HepG2 (cell line): ENCODE results near the gene TMEM221. TPM values are rescaled to one million over a fixed set of nuclear protein-coding genes. Genes with fewer than 3 reads are reported as not detected.

Experiments used
- ATAC-seq: fragments of 200-7000 bp; cut with Tn5 transposase; 3 replicates; pipeline ENCODE4 v1.9.1; 2020; ENCODE audit warnings: mild to moderate bottlenecking, moderate library complexity
- BruUV-seq: library from RNA; stranded (reverse); fragments of 400-500 nt; replicated peaks from 2 replicates; lab custom pipeline; 2021; lab: Mats Ljungman, UMichigan
- CTCF ChIA-PET: fragments of 300-600 bp; formaldehyde crosslinking; extraction: SDS; loops from one replicate; lab custom pipeline; 2021; ENCODE audit warnings: low total read pairs, inconsistent platforms, low intra/inter-chr PET ratio; lab: Yijun Ruan, JAX
- POLR2A ChIA-PET: fragments of 350-600 bp; sonication (Branson Sonifier 250); formaldehyde crosslinking; loops from one replicate; lab custom pipeline; 2020; ENCODE audit warnings: antibody characterized with exemption, inconsistent platforms; lab: Yijun Ruan, JAX
- DNase-seq: peaks from one replicate; pipeline ENCODE4 v3.0.0-alpha.2; 2015; ENCODE audit warnings: low spot score
- FAIRE-seq: peaks from 3 replicates; lab custom pipeline; 2011; peaks lifted over from hg19 to GRCh38; lab: Jason Lieb, UNC
- H2AFZ ChIP-seq: one replicate; pipeline ENCODE4 v1.6.1; 2011; ENCODE audit warnings: low read length, inconsistent platforms
- H3K27ac ChIP-seq: fragments of 300-600 bp; 3 replicates; pipeline ENCODE4 v1.8.0; 2011; ENCODE audit warnings: mixed run types, mild to moderate bottlenecking, mixed read lengths, low read length, inconsistent platforms; ENCODE audit not compliant: insufficient read depth; ENCODE audit errors: extremely low read length
- H3K27me3 ChIP-seq, 2 experiments: fragments of 200-600 bp in 1 of 2; 2 replicates in 1 of 2; 3 replicates in 1 of 2; pipeline versions ENCODE4 v1.6.0 to v1.8.0; 2011; ENCODE audit warnings: low read length in 2 of 2, mild to moderate bottlenecking in 2 of 2, moderate library complexity in 2 of 2, inconsistent platforms in 1 of 2; ENCODE audit not compliant: insufficient read depth in 2 of 2, control insufficient read depth in 1 of 2
- H3K36me3 ChIP-seq, 2 experiments: fragments of 200-600 bp in 1 of 2; replicated peaks in 1 of 2; 2 replicates in 1 of 2; 3 replicates in 1 of 2; pipeline versions ENCODE4 v1.5.1 to v1.8.0; 2011; ENCODE audit warnings: low read length in 2 of 2, inconsistent platforms in 1 of 2; ENCODE audit not compliant: insufficient read depth in 2 of 2, control insufficient read depth in 1 of 2
- H3K4me1 ChIP-seq: 2 replicates; pipeline ENCODE4 v1.5.1; 2012; ENCODE audit warnings: low read length, inconsistent platforms; ENCODE audit not compliant: insufficient read depth
- H3K4me2 ChIP-seq: 2 replicates; pipeline ENCODE4 v1.6.0; 2011; ENCODE audit warnings: low read depth, low read length, inconsistent platforms
- H3K4me3 ChIP-seq, 3 experiments: fragments of 200-600 bp in 1 of 3; sonication (generic), shearing (Covaris generic) in 1 of 3; replicated peaks in 1 of 3; 2 replicates each; pipeline ENCODE4 v1.5.1; 2011 to 2016; ENCODE audit warnings: low read length in 3 of 3, inconsistent platforms in 2 of 3, low read depth in 2 of 3, mild to moderate bottlenecking in 2 of 3, control low read depth in 1 of 3, mixed read lengths in 1 of 3; ENCODE audit not compliant: insufficient read depth in 1 of 3
- H3K79me2 ChIP-seq: one replicate; pipeline ENCODE4 v1.6.1; 2011; ENCODE audit warnings: low read length, inconsistent platforms; ENCODE audit not compliant: insufficient read depth
- H3K9ac ChIP-seq: 2 replicates; pipeline ENCODE4 v1.6.0; 2011; ENCODE audit warnings: mild to moderate bottlenecking, low read depth, low read length, inconsistent platforms; ENCODE audit not compliant: insufficient read depth
- H3K9me3 ChIP-seq: 2 replicates; pipeline ENCODE4 v1.5.1; 2012; ENCODE audit warnings: mild to moderate bottlenecking, low read length
- H4K20me1 ChIP-seq: 2 replicates; pipeline ENCODE4 v1.6.0; 2011; ENCODE audit warnings: inconsistent platforms, mild to moderate bottlenecking, low read length, moderate library complexity; ENCODE audit not compliant: insufficient read depth
- IRX3 ChIP-seq: sonication (generic); formaldehyde crosslinking; IDR thresholded peaks from 2 replicates; pipeline ENCODE4 v1.8.1; 2023; ENCODE audit warnings: mild to moderate bottlenecking, low read depth, missing genetic modification reagents, borderline replicate concordance
- POGZ ChIP-seq: sonication (generic); formaldehyde crosslinking; IDR thresholded peaks from 2 replicates; pipeline ENCODE4 v1.4.0; 2020; ENCODE audit warnings: mild to moderate bottlenecking, missing genetic modification reagents
- SAFB2 ChIP-seq: sonication (generic); formaldehyde crosslinking; IDR thresholded peaks from 2 replicates; pipeline ENCODE4 v1.5.1; 2020; ENCODE audit warnings: missing genetic modification reagents, low read depth, mild to moderate bottlenecking, borderline replicate concordance
- ZBTB21 ChIP-seq: sonication (generic); formaldehyde crosslinking; IDR thresholded peaks from 2 replicates; pipeline ENCODE4 v1.4.0; 2020; ENCODE audit warnings: missing genetic modification reagents
- WGBS: methylation state at CpG from one replicate; pipeline ENCODE4 v1.1.6; 2017; ENCODE audit warnings: low lambda C conversion rate; 5-methylcytosine and 5-hydroxymethylcytosine counted together
- in situ Hi-C: cut with HindIII; loops from 2 replicates; pipeline ENCODE4 v1.10.0; 2017; ENCODE audit warnings: low pct_unique_long_range_greater_than_20kb; ENCODE audit not compliant: extremely low pct_ligation_motif_present
- intact Hi-C: fragments of 100-400 bp; cut with micrococcal nuclease; formaldehyde crosslinking; loops from one replicate; pipeline ENCODE4 v1.10.0; 2022; ENCODE audit not compliant: unreplicated experiment
- polyA plus RNA-seq, 8 experiments: library from polyadenylated mRNA; depleted of rRNA in 3 of 8; stranded (reverse) in 7 of 8; unstranded in 1 of 8; fragments of >200 nt; fragmentation: Illumina TruSeq in 4 of 8; extraction: Trizol in 4 of 8; gene quantifications; 2 replicates each; pipeline versions ENCODE4 v1.2.1 to v1.2.3, GENCODE V29; 2011 to 2016; ENCODE audit warnings: low read depth in 4 of 8, missing spikeins in 1 of 8, mixed read lengths in 1 of 8; ENCODE audit not compliant: insufficient read depth in 1 of 8
- total RNA-seq, 5 experiments: library from RNA; depleted of rRNA; stranded (reverse); fragments of >200 nt; fragmentation: Illumina TruSeq; extraction: Trizol; gene quantifications; 2 replicates each; pipeline ENCODE4 v1.2.3, GENCODE V29; 2016; ENCODE audit warnings: low read depth in 1 of 5
- TF ChIP-seq, protein P1 (sequence below), 2 experiments: fragments of 450-650 bp in 1 of 2; sonication (generic) in 1 of 2; formaldehyde crosslinking in 1 of 2; IDR thresholded peaks; 2 replicates each; pipeline versions ENCODE4 v1.6.1 to v1.8.0; 2016 to 2022; ENCODE audit warnings: antibody characterized with exemption in 1 of 2, mild to moderate bottlenecking in 1 of 2, missing genetic modification reagents in 1 of 2
- TF ChIP-seq, protein P2 (sequence below): sonication (generic); formaldehyde crosslinking; IDR thresholded peaks from 2 replicates; pipeline ENCODE4 v1.4.0; 2020; ENCODE audit warnings: missing genetic modification reagents

Gene TMEM221
- total and polyA plus RNA-seq, 2 of the 13 experiments (the other 11 are each of a cell fraction or from before 2014, with no cell fraction given) = 0.33 to 0.77 TPM

DNA sequence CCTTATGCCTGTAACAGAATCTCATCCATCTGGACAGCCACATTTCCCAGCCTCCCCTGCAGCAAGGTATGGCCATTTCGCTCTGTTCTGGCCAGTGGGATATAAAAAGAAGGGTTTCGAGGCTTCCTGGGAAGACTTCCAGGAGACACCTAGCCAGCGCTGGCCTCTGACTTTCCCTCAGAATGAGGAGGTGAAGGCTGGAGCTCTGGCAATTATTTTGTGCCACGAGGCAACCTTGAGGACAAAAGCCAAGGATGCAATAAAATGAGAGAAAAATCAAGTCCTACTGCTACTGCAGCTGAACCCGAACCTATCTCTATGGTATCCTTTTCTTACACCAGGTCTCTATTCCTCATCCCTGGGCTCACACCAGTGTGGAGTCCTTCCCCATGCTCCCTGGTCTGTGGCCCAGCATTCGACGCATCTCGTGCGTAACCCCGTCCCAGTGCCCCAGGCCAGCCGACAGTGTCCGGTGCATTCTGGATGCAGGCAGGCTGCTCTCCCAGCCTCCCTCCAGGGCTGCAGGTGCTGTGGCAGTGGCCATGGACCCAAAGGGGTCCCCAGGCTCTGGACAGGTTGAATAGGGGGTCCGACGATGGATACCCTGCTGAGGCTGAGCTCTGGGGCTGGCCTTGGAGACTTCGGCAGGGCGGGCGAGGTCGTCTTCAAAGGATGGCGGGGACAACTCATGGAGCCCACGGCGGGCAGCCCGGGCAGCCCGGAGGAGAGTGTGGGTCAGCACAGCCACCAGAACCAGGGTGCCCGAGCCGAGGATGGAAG, 12.2 kb downstream of the TMEM221 start (continued):
- TF ChIP-seq SAFB2 (CRISPR knock-in tag) = no peak

DNA sequence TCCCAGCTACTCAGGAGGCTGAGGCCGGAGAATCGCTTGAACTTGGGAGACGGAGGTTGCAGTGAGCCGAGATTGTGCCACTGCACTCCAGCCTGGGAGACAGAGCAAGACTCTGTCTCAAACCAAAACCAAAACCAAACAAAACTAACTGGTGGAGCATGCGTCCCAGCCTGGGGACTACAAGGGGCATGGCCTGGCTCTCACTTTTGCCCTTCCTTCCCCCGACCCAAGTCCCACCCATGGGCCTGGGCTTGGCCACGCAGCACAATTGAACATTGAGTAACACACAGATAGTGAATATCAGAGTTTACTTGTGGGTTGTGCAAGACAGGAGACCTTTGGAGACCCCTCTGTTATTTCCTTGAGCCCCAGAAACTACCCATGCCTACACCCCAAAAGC, 13.2 kb downstream of the TMEM221 start:
- POLR2A ChIA-PET = no interaction called here
- DNase-seq (no peak), FAIRE-seq (no peak), ATAC-seq (no peak)
- Histone ChIP-seq H2AFZ (no peak overlapping the region), H4K20me1 (no peaks in the 10 kb centered on the region), H3K9me3 (no peaks in the 10 kb centered on the region), H3K4me3 (no peak overlapping the region), H3K4me2 (no peak overlapping the region), H3K27ac (no peak overlapping the region), H3K27me3 (no peaks in the 10 kb centered on the region), H3K36me3 (no peaks in the 10 kb centered on the region), H3K4me1 (no peaks in the 10 kb centered on the region), H3K9ac (no peak overlapping the region), H3K79me2 (no peaks in the 10 kb centered on the region)
- intact Hi-C loops (no loop called here), in situ Hi-C loops (no loop called here)
- CTCF ChIA-PET = no interaction called here
- BruUV-seq = no TSS peak
- 59% methylated on average over 7 of the region's 7 CpGs for WGBS
- TF ChIP-seq ZBTB21 (CRISPR knock-in tag) (no peak), POGZ (CRISPR knock-in tag) (no peak), IRX3 (CRISPR knock-in tag) (no peak)
- TF ChIP-seq, protein P1, sequence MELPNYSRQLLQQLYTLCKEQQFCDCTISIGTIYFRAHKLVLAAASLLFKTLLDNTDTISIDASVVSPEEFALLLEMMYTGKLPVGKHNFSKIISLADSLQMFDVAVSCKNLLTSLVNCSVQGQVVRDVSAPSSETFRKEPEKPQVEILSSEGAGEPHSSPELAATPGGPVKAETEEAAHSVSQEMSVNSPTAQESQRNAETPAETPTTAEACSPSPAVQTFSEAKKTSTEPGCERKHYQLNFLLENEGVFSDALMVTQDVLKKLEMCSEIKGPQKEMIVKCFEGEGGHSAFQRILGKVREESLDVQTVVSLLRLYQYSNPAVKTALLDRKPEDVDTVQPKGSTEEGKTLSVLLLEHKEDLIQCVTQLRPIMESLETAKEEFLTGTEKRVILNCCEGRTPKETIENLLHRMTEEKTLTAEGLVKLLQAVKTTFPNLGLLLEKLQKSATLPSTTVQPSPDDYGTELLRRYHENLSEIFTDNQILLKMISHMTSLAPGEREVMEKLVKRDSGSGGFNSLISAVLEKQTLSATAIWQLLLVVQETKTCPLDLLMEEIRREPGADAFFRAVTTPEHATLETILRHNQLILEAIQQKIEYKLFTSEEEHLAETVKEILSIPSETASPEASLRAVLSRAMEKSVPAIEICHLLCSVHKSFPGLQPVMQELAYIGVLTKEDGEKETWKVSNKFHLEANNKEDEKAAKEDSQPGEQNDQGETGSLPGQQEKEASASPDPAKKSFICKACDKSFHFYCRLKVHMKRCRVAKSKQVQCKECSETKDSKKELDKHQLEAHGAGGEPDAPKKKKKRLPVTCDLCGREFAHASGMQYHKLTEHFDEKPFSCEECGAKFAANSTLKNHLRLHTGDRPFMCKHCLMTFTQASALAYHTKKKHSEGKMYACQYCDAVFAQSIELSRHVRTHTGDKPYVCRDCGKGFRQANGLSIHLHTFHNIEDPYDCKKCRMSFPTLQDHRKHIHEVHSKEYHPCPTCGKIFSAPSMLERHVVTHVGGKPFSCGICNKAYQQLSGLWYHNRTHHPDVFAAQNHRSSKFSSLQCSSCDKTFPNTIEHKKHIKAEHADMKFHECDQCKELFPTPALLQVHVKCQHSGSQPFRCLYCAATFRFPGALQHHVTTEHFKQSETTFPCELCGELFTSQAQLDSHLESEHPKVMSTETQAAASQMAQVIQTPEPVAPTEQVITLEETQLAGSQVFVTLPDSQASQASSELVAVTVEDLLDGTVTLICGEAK (IDR thresholded peaks at IDR 0.05) = no peak
- TF ChIP-seq, protein P1 (CRISPR knock-in tag; IDR thresholded peaks at IDR 0.05) = no peak
- TF ChIP-seq, protein P2, sequence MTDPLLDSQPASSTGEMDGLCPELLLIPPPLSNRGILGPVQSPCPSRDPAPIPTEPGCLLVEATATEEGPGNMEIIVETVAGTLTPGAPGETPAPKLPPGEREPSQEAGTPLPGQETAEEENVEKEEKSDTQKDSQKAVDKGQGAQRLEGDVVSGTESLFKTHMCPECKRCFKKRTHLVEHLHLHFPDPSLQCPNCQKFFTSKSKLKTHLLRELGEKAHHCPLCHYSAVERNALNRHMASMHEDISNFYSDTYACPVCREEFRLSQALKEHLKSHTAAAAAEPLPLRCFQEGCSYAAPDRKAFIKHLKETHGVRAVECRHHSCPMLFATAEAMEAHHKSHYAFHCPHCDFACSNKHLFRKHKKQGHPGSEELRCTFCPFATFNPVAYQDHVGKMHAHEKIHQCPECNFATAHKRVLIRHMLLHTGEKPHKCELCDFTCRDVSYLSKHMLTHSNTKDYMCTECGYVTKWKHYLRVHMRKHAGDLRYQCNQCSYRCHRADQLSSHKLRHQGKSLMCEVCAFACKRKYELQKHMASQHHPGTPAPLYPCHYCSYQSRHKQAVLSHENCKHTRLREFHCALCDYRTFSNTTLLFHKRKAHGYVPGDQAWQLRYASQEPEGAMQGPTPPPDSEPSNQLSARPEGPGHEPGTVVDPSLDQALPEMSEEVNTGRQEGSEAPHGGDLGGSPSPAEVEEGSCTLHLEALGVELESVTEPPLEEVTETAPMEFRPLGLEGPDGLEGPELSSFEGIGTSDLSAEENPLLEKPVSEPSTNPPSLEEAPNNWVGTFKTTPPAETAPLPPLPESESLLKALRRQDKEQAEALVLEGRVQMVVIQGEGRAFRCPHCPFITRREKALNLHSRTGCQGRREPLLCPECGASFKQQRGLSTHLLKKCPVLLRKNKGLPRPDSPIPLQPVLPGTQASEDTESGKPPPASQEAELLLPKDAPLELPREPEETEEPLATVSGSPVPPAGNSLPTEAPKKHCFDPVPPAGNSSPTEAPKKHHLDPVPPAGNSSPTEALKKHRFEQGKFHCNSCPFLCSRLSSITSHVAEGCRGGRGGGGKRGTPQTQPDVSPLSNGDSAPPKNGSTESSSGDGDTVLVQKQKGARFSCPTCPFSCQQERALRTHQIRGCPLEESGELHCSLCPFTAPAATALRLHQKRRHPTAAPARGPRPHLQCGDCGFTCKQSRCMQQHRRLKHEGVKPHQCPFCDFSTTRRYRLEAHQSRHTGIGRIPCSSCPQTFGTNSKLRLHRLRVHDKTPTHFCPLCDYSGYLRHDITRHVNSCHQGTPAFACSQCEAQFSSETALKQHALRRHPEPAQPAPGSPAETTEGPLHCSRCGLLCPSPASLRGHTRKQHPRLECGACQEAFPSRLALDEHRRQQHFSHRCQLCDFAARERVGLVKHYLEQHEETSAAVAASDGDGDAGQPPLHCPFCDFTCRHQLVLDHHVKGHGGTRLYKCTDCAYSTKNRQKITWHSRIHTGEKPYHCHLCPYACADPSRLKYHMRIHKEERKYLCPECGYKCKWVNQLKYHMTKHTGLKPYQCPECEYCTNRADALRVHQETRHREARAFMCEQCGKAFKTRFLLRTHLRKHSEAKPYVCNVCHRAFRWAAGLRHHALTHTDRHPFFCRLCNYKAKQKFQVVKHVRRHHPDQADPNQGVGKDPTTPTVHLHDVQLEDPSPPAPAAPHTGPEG (CRISPR knock-in tag) = no peak
